GM12801 (cell line): ENCODE results near the gene LRRC28.

ENCODE experiments used
- TF ChIP-seq, protein P1 (sequence below): IDR thresholded peaks from one replicate; pipeline ENCODE4 v1.5.1; 2011; ENCODE audit warnings: control low read depth; ENCODE audit not compliant: insufficient read length; ENCODE audit errors: extremely low read depth

Gene LRRC28

DNA sequence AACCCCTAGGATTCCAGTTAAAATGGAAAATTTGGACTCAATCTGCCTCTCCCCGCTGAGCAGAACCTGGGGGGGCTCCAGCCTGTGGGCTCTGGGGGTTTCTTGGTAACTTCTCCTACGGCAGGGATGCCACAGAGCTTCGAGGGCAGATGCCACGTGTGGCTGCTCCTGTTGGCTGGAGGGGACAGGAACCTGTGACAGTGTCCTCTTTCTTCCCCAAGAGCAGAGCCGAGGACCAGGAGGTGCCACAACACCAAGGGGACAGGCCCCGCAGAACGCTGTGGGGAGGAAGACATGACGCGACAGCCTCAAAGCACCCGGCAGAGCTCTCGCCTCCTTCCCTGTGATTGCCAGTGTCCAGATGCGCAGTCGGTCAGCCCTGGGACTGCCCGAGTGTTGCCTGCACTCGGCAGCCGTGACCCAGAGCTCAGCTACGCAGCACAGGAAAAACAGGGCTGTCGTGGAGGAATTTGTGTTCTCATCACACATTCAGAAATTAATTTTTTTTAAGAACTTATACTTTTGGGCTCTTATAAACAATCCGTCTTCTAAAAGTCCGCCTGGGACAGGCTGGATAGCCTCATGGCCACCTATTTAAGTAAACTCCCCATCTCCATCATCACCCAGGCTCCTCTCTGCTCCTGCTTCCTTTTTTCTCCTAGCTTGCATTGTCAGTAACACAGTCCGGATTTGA, 182.6 kb downstream of the LRRC28 start:
- TF ChIP-seq, protein P1, sequence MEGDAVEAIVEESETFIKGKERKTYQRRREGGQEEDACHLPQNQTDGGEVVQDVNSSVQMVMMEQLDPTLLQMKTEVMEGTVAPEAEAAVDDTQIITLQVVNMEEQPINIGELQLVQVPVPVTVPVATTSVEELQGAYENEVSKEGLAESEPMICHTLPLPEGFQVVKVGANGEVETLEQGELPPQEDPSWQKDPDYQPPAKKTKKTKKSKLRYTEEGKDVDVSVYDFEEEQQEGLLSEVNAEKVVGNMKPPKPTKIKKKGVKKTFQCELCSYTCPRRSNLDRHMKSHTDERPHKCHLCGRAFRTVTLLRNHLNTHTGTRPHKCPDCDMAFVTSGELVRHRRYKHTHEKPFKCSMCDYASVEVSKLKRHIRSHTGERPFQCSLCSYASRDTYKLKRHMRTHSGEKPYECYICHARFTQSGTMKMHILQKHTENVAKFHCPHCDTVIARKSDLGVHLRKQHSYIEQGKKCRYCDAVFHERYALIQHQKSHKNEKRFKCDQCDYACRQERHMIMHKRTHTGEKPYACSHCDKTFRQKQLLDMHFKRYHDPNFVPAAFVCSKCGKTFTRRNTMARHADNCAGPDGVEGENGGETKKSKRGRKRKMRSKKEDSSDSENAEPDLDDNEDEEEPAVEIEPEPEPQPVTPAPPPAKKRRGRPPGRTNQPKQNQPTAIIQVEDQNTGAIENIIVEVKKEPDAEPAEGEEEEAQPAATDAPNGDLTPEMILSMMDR: no peak

DNA sequence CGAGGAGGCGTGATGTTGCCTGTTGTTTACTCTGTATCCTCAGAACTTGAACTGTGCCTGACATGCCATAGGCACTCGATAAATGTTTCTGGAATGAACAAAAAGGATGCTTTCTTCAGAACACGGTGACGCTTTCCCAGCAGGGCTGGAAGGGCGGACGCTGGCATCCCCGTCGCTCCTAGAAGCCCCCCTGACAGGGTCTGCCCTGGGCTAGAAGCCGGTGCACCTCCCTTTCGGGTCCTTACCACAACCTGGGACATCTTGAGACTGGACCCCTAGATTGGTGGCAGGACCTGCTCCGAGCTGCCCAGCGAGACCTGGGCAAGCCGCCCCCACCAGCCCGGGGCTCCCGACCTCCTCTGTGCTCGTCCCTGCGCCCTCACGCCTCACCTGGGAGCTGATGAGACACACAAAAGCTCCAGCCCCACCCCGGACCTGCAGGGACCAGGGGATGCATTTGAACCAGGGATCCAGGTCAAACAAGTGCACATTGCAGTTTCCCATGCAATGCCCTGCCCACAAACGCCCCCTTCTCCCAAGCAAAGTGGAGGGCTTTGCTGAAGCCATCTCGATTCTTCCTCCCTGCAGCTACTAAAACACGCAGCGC, 183.3 kb downstream of the LRRC28 start:
- TF ChIP-seq, protein P1: no peak

DNA sequence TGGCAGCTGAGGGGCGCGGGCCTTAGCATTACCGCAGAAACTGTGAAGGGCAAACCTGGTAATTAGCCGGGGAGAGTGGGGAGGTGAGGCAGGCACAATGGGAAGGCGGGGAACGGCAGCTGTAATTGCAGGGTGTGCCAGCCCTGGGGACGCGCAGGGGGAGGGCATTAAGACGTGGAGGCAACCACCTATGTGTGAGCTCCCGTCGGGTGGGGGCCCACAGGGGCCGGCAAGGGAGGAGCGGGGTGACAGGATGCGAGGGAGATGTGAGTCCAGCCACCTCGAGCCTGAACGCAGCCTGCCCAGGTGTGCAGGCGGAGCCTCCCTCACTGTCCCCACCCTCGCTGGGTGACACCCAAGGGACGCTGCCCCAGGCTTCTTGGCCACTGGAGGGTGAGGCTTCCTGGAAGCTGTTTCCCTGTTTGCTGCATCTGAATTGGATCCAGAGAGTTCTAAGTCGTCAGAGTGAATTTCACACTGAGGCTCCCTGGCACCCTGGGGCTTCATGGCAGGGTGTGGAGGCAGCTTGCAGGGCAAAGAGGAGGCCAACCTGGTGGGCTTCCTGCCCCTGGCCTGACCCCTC, 183.9 kb downstream of the LRRC28 start:
- TF ChIP-seq, protein P1: no peak

DNA sequence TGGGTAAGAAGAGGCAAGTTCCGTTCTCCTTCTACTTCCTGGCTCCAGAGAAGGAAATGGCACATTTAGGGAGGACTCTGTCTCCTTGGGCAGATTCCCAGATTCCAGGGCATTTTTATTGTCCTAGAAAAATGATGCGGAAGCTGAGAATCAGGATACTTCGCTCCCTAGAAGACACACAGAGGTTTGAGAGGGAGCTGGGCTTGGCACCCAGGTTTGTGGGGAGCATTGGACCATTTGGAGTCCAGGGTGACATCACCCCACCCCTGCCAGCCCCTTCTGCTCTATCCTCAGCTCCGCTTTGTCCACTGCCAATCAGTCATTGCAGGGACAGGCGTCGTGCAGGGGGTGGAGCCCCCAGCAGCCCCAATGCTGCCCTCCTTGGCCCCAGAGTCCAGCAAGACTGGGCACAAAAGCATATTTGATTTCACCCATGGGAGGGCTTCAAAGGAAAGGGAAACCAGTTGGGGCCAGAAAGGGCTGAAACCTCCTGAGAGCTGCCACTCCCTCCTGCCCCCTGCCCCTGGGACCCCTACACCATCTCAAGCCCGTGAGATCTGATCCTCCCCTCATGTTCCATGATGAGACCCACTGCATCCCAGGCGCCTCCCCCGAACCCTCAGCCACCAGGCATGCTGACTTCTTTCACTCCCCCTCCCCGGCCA, 184.7 kb downstream of the LRRC28 start:
- TF ChIP-seq, protein P1: no peak

DNA sequence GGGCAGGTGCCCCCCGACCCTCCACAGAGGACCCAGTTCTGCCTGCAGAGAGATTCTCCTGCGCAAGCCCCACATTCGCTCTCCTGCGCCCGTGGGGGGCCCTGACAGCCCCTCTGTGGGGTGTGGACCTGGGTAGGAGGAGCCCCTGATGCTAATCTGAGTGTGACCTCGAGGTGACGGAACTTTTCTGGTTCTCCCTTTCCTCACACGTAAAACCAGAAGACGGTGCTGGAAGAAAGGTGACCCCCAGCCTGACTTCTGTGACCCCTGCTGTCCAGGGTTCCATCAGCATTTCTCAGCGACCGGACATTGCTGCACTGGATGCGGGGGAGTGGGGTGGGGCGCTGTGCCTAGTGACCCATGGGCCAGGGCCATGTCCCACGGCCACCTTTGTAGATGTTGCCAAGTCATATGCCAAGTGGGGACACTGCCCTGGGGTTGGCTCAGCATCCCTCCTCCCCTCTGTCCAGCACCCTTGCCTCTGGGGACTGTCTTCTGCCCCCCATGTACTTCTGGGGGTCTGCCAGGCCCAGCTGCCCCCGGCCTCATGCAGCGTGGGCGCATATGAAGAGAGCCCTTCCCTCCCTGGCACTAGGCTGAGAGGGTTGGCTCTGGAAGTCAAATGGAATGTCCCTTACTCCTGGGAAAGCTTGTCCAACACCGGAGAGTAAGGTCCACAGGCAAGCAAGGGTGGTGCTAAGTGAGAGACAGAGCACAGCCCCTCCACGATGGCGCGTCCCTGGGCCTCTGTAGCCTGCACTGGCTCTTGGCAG, 185.4 kb downstream of the LRRC28 start:
- TF ChIP-seq, protein P1: no peak

DNA sequence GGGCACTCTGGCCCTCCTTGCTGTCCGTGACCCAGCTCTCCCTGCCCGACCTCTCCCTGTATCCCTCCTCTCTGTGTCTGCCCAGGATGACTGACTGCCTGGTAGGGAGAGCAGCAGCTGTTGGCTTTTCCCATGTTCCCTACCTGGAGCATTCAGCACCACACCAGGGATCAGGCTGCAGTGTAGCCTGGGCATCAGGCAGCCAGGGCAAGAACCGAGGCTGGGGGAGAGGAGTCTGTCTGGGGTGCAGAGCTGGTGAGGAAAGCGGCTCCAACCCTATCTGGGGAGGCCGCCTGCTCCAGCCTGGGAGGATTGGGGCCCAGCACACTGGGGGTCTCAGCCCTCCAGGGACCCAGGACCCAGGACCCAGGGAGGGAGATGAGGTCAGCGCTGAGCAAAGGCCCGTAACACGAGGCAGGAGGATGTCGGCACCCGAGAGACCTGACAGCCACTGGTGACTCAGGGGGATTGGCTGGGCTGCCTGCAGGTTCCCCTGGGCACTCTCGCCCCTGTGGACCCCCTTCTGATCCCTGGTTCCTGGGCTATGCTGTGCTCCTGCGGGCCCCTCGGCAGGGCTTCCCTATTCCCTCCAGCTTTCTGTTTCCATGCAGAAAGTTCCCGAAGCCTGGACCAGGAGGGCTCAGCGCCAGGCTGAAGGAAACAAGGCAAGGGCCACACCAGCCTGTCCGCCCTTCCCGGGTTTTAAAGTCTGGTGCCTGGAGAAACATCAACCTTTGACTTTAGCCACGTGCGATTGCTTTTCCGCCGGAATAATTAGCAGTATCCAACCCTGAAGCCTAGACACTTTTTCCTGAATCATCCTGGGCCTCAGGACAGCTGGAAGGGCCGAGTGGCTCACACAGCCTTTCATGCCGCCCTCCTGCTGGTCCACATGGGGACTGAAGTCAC, 186.3 kb downstream of the LRRC28 start:
- TF ChIP-seq, protein P1: no peak
